ENCODE results near the gene RASGEF1C.

DNA sequence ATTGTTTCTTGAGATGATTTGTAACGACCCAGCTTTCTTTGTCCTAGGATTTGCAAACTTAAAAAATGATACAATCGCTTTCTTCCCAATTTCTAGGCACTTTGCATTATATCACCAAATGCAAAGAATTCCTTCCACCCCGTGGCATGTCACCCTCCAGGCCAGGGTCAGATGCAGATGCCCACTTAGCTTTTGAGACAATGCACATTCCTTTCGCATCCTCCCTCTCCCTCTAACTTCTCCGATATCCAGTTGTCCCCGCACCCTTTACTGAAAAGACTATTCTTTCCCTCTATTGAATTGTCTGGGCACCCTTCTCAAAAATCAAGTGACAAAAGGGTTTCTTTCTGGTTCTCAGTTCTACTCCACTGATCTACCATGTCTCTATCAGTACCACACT, 154.8 kb downstream of the RASGEF1C start:
- TF ChIP-seq POLR2AphosphoS5 (IDR thresholded peaks at IDR 0.05) (no peak), POLR2A (IDR thresholded peaks at IDR 0.05; ENCODE audit: low read depth) (no peak), EP300 (IDR thresholded peaks at IDR 0.05) (no peak)
- TF ChIP-seq, protein P1, sequence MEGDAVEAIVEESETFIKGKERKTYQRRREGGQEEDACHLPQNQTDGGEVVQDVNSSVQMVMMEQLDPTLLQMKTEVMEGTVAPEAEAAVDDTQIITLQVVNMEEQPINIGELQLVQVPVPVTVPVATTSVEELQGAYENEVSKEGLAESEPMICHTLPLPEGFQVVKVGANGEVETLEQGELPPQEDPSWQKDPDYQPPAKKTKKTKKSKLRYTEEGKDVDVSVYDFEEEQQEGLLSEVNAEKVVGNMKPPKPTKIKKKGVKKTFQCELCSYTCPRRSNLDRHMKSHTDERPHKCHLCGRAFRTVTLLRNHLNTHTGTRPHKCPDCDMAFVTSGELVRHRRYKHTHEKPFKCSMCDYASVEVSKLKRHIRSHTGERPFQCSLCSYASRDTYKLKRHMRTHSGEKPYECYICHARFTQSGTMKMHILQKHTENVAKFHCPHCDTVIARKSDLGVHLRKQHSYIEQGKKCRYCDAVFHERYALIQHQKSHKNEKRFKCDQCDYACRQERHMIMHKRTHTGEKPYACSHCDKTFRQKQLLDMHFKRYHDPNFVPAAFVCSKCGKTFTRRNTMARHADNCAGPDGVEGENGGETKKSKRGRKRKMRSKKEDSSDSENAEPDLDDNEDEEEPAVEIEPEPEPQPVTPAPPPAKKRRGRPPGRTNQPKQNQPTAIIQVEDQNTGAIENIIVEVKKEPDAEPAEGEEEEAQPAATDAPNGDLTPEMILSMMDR (IDR thresholded peaks at IDR 0.05): no peak
